Stimulated activated naive CD4-positive, alpha-beta T cell (primary cell): ENCODE results near the gene PLCB1.
"Not testable (repeated sequence)": the region's sequence is repeated elsewhere in the genome, so short reads cannot be mapped to it uniquely, and the experiment has no call there.

Experiments
- DNase-seq, 6 experiments: peaks; one replicate each; lab custom pipeline; 2025; lab: John Stamatoyannopoulos, UW

PLCB1 gene

DNA sequence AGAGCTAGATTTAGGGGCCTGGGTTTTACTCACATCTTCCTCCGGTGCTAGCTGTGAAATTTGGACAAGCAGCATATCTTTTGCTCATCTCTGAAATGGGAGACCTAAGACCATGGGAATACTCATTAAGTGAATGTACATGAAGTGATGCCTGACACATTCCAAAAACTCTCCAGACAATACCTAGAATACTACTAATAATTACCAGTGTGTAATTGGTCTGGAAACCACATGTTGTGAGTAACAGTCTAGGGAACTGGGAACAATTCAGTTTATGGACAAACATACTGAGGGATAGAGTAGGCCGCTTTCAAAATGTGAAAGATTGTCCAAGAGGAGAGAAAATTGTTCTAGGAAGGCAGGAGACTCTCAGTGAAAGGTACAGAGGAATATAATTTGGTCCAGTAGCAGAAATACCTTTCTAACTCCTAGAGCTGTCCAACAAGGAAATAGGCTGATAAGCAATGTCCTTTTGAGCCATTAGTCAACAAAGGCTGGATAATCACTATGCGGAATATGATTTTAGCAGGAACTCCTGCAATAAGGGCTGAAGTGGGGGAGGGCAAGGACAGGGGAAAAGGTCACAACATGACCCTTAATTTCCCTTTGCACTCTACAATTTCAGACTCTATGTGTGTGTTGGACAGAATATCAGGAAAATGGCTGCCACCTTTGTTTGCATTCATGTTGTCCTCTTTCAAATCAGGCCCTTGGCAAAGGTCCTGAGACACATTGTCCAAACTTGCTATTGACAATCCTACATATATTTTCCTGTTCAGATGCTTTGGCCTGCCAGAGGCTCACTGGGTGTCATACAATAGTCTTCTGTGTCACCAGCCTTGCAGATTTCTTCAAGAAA, 315.4 kb downstream of the PLCB1 start:
- DNase-seq, result no peak

DNA sequence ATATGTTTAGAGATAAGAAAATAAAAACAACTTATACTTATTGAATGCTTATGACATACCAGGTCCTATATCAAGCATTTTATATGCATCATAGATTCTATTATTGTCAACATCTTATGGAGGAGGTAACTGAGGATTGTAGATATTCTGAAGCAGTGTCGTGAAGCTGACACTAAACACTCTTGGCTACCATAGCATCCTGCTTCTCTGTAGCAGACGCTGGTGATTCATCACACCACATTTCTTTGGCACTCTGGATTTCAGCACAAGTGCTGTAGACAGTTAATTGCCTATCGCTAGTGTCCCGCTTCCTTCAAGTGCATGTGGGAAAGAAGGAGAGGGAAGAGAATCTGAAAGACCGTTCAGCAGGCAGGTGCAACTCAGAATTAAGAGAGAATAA, 317.1 kb downstream of the PLCB1 start:
- DNase-seq, result no peak

DNA sequence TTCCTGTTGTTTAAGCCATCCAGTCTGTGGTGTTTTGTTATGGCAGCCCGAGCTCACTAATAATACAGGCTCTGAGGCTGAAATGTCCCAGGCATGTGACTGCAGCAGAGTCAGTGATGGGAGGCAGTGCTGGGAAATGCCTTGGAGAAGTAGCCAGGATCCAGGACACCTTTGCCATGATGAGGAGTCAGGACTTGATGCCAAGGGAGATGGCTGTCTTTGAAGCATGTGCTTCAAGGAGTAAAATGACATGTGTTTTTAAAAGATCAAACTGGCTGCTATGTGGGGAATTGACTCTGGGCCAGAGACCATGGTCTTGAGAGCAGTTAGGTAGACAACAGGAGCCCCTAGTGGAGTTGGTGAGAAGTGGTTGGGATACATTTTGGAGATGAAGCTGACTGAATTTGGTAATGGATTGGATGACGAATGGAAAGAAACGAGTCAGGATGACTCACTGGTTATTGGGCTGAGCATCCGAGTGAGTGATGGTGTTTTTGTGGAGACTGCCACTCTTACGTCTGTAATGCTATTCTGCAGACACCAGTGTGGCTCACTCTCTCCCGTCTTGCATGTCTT, 322.2 kb downstream of the PLCB1 start:
- DNase-seq, result no peak

DNA sequence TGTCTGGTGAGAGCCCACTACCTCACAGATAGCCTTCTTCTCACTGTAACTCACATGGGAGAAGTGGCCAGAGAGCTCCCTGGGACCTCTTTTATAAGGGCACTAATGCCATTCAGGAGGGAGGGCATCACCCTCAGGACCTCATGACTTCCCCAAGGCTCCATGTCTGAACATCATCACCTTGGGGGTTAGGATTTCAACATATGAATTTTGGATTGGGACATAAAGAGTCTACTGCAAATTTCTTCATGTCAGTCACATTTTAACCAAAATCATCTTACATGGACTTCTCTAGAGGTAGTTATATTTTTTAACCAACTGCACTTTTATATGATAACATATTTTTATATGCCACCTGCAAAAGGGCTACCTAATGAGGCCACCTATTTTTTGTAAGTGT, 324.7 kb downstream of the PLCB1 start:
- DNase-seq, result no peak

DNA sequence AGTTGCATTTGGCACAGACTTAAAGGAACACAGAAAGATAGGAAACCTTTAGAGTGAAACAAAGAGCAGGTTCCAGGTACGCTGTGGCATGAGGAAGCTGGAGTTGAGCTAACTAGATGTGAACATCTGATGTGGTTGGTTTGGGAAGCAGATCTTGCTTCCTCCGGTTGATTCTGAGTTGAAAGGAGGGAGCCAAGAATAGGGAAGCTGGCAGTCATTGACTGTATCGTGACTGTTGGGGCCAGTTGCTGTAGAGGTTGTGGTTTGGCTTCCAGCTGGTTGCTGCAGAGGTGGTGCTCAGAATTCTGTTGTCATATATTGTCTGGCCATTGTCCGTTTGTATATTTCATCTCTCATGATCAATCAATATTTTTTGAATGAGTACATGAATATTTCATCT, 325.9 kb downstream of the PLCB1 start:
- DNase-seq, result no peak

DNA sequence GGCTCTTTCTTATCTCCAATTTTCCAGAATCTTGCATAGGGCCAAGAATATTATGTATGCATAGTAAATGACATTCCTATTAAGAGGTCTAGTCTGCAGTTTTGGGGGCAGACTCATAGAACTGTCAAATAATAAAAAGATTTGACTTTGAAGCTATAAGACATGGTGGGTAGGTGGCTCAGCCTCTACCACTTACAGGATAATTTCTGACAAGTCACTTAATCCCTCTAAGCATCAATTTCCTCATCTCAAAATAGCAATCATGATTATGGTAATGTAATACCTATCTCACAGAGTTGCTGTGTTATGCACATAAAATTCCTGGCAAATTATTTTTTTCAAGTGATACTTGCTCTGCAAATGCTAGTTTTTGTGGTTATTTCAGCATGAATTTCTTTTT, 329.1 kb downstream of the PLCB1 start:
- no peak for DNase-seq

DNA sequence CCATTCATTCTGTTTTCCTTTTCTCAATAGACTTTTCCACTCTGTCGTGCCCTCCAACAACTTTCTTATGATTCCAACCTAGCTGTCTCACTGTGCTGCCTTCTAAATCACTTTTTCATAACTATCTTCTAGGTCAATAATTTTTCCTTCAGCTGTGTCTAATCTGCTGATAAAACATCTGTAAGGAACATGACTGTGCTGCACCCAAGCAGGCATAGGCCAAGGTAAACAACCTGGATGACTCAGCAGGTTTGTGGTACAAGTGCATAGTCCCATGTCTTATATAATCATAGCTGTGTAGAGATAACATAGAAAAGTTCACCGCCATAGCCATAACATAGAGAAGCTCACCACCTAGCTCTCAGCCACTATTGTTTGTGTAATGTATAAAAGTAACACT, 332.3 kb downstream of the PLCB1 start:
- DNase-seq, result no peak

DNA sequence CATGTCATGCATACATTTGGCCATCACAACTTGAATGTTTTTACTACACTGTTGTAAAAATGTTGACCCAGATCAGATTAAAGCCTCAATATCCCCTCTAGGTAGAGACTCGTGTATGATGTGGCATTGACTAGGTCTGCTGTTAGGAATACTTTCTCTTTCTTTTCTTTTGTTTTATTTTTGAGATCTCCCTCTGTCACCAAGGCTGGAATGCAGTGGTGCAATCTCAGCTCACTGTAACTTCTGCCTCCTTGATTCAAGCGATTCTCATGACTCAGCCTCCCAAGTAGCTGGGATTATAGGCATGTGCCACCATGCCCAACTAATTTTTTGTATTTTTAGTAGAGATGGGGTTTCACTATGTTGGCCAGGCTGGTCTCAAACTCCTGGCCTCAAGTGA, 334.7 kb downstream of the PLCB1 start:
- not testable (repeated sequence) for DNase-seq

DNA sequence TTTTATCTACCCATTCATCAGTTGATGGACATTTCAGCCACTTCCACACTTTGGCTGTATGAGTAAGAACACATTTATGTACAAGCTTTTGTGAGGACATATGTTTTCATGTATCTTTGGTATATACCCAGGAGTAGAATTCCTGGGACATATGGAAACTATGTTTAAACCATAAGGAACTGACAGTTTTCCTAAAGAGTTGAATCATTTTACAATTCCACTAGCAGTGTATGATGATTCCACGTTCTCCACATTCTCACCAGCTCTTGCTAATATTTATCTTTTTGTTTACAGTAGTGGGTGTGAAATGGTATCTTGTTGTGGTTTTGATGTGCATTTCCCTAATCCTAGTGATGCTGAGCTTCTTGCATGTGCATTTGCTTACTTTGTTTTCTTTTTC, 338.1 kb downstream of the PLCB1 start:
- DNase-seq, result no peak

DNA sequence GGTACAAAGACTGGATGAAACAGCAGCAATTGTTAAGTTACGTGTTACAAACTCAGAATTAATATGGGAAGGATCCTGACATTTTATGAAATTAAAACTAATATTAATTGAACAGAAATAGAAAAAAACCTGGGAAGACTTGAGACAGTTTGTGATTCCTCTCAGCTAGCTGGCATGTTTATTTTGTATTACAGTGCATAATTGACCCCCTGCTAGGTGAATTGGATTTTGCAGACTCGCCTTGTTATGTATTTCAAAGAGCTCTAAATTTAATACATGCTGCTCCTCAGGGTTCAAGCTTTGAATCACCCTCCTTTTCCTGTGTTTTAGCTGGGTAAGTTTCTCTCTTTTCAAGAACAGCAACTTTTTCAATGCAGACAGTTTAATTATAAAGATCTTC, 339.4 kb downstream of the PLCB1 start:
- DNase-seq, result no peak

DNA sequence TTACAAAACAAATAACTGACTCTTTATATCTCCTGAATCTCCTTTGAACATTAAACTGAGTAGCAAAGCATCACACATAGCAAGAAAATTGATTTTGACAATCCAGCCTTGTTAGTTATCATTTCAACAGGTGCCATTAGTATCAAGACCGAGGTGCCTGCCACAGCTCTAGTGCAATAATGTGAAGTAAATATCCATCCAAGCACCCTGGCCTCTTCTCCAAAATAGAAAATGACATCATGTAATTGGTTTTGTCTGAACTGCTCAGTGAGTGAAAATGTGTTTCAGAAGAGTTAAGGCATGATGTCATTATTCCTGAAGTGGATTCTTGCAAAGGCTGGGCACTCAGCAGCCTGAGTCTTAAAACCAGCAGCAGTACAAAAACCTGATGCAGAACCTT, 341.4 kb downstream of the PLCB1 start:
- no peak for DNase-seq

DNA sequence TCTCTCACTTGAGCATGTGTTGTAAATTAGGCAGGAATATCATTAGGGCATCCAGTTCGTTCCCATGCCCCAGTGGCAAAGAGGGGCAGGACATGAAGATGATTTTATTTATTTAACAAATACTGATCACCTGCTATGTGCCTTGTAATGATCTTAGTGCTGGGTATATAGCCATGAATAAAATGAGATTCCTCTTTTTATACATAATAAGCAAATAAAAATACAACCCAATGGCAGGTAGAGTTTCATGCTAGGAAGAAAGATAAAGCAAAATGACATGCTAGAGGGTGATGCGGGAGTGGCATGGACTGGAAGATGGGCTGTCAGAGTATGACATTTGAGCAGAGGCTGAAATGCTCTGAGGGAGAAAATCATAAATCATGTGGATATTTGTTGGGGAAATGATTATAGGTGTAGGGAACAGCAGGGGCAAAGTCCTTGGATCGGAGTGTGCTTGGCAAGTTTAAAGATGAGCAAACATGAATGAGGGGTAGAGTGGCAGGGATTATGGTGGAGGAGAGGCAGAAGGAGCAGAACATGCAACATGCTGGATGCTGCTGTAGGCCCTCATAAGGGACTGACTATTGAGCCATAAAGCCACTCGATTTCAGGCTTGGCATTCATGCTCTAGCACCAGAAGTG, 342.1 kb downstream of the PLCB1 start:
- no peak for DNase-seq

DNA sequence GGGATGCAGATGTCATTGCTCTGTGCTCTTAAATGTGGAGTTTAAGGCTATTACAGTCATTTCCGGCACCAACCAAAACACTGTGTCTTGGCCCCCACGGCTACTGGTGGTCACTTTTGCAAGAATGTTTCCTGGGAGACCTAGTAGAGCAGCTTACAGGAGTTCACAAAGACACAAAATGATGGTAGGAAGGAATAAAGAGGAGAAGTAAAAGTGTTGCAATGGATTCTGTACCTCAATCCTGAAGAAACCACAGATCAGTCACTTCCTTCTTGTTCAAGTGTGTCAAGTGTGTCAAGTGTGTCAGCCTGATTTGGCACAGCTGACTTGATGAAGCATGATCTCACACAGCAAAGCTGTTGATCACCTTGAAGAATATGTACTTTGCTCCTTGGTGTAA, 344.0 kb downstream of the PLCB1 start:
- no peak for DNase-seq

DNA sequence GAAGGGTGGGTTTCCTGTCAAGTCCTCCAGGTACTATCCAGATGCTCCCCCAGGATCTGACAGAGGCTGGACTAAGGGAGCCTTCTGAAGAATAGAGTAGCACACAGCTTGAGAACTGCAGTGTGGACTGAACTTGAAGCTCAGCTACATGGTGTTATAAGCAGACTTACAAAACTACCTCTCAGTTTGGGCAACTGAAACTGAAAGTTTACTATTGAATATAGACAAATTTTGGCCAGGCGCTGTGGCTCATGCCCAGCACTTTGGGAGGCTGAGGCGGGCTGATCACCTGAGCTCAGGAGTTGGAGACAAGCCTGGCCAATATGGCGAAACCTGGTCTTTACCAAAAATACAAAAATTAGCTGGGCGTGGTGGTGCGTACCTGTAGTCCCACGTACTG, 348.5 kb downstream of the PLCB1 start:
- no peak for DNase-seq

DNA sequence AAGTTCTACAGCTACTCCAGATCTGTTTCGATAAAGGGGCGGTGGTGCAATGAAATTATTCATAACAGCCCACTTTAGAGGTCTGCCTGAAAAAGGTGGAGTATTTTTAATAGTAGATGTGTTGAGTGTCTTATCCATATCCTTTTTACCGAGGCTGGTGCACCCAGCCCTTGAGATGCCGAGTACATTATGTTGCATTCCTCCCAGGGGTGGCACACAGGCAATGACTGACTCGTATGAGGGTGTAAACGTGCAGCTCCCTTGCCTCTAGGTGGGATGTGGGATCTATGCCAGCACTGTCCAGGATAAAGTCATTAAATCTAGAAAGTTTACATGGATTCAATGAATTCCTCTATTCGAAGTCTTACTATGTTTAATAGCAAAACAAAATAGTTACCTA, 355.6 kb downstream of the PLCB1 start:
- no peak for DNase-seq

DNA sequence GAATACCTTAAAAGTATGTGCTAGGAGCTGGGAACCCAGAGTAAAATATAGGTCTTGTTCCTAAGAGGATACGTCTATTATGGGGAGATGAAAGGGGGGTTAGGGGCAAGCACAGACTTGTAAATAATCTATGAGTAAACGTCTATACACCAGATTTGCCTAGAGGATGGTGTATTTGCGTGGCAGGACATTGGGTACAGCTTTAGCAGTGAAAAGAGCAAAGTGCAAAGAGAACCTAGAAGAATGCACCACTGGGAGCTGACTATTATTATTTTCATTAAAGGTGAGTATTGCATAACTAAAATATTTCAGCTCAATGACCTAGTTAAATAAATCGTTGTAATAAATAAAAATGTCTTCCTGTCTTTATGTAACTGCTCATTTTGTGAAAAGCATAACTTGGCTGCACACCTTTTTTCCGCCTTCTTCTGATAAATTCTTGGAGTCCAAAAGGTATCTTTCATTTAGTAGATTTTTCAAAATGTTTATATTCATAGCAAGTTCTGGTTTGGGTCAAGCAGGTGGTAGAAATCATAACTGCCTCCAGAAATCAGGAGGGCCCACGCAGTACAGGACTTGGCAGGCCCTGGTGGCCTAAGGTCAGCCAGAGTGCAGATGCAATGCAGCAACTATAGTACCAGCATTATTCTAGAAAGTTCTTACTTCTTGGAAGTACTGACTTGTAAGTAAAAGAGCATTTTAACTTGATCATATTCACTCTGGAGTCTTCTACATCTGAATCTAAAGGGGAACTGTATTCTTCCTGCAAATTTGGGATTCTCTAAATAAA, 357.2 kb downstream of the PLCB1 start:
- no peak for DNase-seq

DNA sequence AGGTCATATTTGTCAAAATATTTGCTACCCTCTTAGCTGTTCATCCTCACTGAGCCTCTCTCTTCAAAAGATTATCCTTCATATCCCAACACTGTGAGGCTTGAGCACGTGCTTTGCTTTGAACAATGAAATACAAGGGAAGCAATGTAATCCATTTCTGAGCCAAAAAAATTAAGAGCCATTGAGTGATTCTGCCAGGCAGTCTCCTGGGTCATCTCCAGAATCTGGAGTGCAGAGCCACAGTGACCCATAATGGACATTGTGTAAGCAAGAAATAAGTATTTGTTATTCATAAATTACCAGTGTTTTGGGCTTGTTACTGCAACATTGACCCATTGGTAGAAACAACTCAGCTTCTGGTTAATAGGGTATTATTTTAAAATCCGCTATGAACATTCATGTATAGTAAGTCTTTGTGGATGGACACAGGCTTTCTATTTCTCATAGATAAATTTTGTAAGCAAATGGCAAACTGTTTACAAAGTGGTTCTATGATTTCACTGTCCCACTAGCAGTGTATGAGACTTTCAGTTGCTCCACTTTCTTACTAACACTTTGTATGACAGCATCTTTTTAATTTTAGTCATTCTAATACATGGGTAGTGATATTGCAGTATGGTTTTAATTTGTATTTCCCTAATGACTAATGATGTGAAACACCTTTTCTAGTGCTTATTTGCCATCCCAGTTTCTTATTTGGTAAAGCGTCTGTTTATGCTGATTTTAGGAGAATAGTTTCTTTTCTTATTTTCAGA, 358.2 kb downstream of the PLCB1 start:
- no peak for DNase-seq

DNA sequence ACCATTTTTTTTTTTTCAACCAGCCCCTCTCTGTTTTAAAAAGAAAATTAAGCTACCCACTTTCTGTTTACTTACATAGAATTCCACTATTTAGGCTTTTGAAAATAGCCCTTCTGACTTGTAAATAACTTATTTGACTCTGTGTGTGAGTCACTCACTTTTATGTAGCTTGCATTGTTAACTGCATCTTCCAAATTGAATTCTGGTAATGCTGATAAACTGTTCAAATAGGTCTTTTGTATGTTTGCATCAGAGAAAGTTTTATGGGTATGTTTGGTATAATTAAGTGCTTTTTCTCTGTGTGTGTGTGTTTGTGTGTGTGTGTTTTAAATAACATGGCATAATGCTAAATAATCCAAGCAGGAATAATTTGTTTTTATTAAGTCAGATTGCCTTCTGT, 360.1 kb downstream of the PLCB1 start:
- DNase-seq, result no peak

DNA sequence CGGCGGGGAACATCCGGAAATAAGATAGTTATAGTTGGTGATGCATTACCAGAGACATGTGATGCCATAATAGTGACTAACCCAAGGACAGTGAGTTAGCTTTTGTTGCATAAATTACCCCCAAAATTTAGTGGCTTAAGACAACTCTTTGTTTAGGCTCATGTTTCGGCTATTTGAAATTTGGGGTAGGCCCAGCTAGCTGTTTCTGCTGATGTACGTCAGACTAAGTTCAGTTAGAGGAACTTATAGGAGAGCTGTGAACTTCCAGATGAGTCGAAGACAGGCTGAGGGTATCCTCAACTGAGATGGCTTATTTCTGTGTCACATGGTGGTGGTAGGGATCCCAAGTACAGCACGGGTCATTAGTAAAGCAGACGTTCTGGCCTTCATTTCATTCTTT, 366.5 kb downstream of the PLCB1 start:
- DNase-seq, result no peak

DNA sequence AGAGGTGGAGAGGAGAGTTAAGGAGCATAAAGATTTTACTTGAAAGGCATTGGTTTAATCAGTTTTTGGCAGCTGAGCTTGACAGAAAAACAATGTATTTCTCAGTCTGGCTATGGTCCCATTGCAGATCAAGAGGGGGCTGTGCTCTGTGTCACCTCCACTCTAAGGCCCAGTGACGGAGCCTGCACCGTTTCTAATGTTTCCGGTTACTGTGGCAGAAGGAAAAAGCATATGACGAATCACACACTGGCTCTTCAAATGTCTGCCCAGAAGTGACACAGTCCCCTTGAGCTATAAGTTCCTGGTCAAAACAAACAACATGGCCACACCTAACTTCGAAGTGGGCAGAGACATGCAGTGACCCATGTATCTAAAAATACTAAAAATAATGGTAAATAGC, 372.0 kb downstream of the PLCB1 start:
- no peak for DNase-seq

DNA sequence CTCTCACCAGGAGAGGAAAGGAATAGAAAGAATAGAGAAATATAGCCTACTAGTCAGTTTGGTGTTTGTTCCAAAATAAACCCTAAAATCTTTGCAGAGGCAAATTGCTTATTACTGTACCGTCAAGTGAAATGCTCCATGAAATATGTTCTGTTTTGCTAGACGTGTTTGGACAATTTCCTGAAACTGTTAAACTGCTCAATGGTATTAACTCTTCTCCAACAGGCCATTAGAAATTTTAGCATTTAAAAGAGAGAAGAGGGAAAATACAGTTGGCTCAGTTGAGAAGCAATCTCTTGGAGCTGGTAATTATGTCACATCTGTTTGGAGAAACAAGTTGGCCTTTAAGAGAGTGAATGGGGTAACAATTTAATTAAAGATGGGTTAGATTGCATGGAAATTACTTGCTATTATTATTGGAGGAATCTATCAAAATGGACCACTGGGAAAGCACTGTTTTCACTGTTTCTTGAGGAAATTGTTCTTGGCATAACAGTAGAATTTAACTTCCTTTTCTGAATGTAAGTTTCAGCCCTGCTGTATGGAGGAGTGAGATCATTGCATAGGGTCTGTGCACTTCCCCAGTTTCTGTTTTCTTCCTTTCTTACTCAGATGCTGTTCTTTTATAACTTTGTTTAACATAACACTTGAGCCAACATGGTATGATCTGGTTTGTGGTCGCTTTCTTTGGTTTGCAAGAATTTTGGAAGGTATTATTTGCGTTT, 373.6 kb downstream of the PLCB1 start:
- DNase-seq, result no peak
